HepG2 (cell line): Measurements from ENCODE around the gene ENO1. TPM values are rescaled to one million over a fixed set of nuclear protein-coding genes. Genes with fewer than 3 reads are reported as not detected.

Experiments
- ARNT ChIP-seq: fragments of 450-650 bp; IDR thresholded peaks from 2 replicates; pipeline ENCODE4 v1.6.1; 2017
- ARNT2 ChIP-seq: sonication (generic); formaldehyde crosslinking; IDR thresholded peaks from 2 replicates; pipeline ENCODE4 v1.8.0; 2022; ENCODE audit warnings: mild to moderate bottlenecking, low read depth, missing genetic modification reagents, moderate library complexity
- BHLHE40 ChIP-seq: IDR thresholded peaks from 2 replicates; pipeline ENCODE4 v1.6.1; 2011; ENCODE audit warnings: low read length, improper control_type of control experiment
- CBX2 ChIP-seq, 2 experiments: fragments of 200-600 bp in 1 of 2; sonication (generic); formaldehyde crosslinking in 1 of 2; IDR thresholded peaks; 2 replicates each; pipeline versions ENCODE4 v1.7.0 to v1.8.1; 2018 to 2022; ENCODE audit warnings: low read depth in 2 of 2, low read length in 1 of 2, mild to moderate bottlenecking in 1 of 2, missing genetic modification reagents in 1 of 2
- FLYWCH1 ChIP-seq: sonication (generic); formaldehyde crosslinking; IDR thresholded peaks from 2 replicates; pipeline ENCODE4 v1.8.1; 2023; ENCODE audit warnings: mild to moderate bottlenecking, missing genetic modification reagents
- GATA4 ChIP-seq: sonication (generic); IDR thresholded peaks from 2 replicates; pipeline ENCODE4 v1.6.1; 2016; ENCODE audit warnings: antibody characterized with exemption, low read depth, borderline replicate concordance
- GTF2F1 ChIP-seq: fragments of 150-350 bp; IDR thresholded peaks from 2 replicates; pipeline ENCODE4 v1.6.1; 2014; ENCODE audit warnings: low read length
- HHEX ChIP-seq: IDR thresholded peaks from 2 replicates; pipeline ENCODE4 v1.6.1; 2016; ENCODE audit warnings: control low read depth
- KAT7 ChIP-seq: IDR thresholded peaks from 2 replicates; pipeline ENCODE4 v1.6.1; 2018; ENCODE audit warnings: borderline replicate concordance, missing compliant biosample characterization
- MAF1 ChIP-seq: sonication (generic); formaldehyde crosslinking; IDR thresholded peaks from 2 replicates; pipeline ENCODE4 v1.5.0; 2020; ENCODE audit warnings: missing genetic modification reagents, borderline replicate concordance
- MYPOP ChIP-seq: sonication (generic); formaldehyde crosslinking; IDR thresholded peaks from 2 replicates; pipeline ENCODE4 v1.8.1; 2023; ENCODE audit warnings: mild to moderate bottlenecking, moderate library complexity, missing genetic modification reagents
- NCOR1 ChIP-seq: fragments of 200-600 bp; sonication (generic); IDR thresholded peaks from 2 replicates; pipeline ENCODE4 v1.7.0; 2017; ENCODE audit warnings: antibody characterized with exemption, low read length, borderline replicate concordance
- NR2F2 ChIP-seq: IDR thresholded peaks from 2 replicates; pipeline ENCODE4 v1.6.1; 2012; ENCODE audit warnings: low read depth, inconsistent platforms, borderline replicate concordance
- NRL ChIP-seq: sonication (generic); formaldehyde crosslinking; IDR thresholded peaks from 2 replicates; pipeline ENCODE4 v1.5.0; 2020; ENCODE audit warnings: missing genetic modification reagents, mild to moderate bottlenecking, moderate library complexity, borderline replicate concordance
- PAWR ChIP-seq: sonication (generic); formaldehyde crosslinking; IDR thresholded peaks from 2 replicates; pipeline ENCODE4 v1.4.0; 2020; ENCODE audit warnings: missing genetic modification reagents, mild to moderate bottlenecking, borderline replicate concordance
- PHF8 ChIP-seq: sonication (generic); formaldehyde crosslinking; IDR thresholded peaks from 2 replicates; pipeline ENCODE4 v1.5.0; 2020; ENCODE audit warnings: missing genetic modification reagents
- RARG ChIP-seq: sonication (generic); formaldehyde crosslinking; IDR thresholded peaks from 2 replicates; pipeline ENCODE4 v1.4.0; 2020; ENCODE audit warnings: low read depth, mild to moderate bottlenecking, missing genetic modification reagents
- RBFOX2 ChIP-seq: fragments of 200-400 bp; formaldehyde crosslinking; IDR thresholded peaks from 2 replicates; pipeline ENCODE4 v1.6.1; 2017; ENCODE audit warnings: low read depth, mild to moderate bottlenecking, low read length
- TBP ChIP-seq: sonication (generic); formaldehyde crosslinking; IDR thresholded peaks from 2 replicates; pipeline ENCODE4 v1.5.0; 2020; ENCODE audit warnings: missing genetic modification reagents
- TRIM24 ChIP-seq: sonication (generic); formaldehyde crosslinking; IDR thresholded peaks from 2 replicates; pipeline ENCODE4 v1.8.0; 2022; ENCODE audit warnings: mild to moderate bottlenecking, missing genetic modification reagents
- ZFP36L2 ChIP-seq: sonication (generic); formaldehyde crosslinking; IDR thresholded peaks from 2 replicates; pipeline ENCODE4 v1.4.0; 2020; ENCODE audit warnings: missing genetic modification reagents
- ZNF101 ChIP-seq: sonication (generic); formaldehyde crosslinking; IDR thresholded peaks from 2 replicates; pipeline ENCODE4 v1.4.0; 2020; ENCODE audit warnings: mild to moderate bottlenecking, low read depth, missing genetic modification reagents, borderline replicate concordance
- ZNF280D ChIP-seq: sonication (generic); formaldehyde crosslinking; IDR thresholded peaks from 2 replicates; pipeline ENCODE4 v1.5.1; 2020; ENCODE audit warnings: mild to moderate bottlenecking, missing genetic modification reagents
- ZNF557 ChIP-seq: sonication (generic); formaldehyde crosslinking; IDR thresholded peaks from 2 replicates; pipeline ENCODE4 v1.4.0; 2020; ENCODE audit warnings: missing genetic modification reagents
- ZNF891 ChIP-seq: sonication (generic); formaldehyde crosslinking; IDR thresholded peaks from 2 replicates; pipeline ENCODE4 v1.5.0; 2020; ENCODE audit warnings: mild to moderate bottlenecking, missing genetic modification reagents
- polyA plus RNA-seq, 8 experiments: library from polyadenylated mRNA; depleted of rRNA in 3 of 8; stranded (reverse) in 7 of 8; unstranded in 1 of 8; fragments of >200 nt; fragmentation: Illumina TruSeq in 4 of 8; extraction: Trizol in 4 of 8; gene quantifications; 2 replicates each; pipeline versions ENCODE4 v1.2.1 to v1.2.3, GENCODE V29; 2011 to 2016; ENCODE audit warnings: low read depth in 4 of 8, missing spikeins in 1 of 8, mixed read lengths in 1 of 8; ENCODE audit not compliant: insufficient read depth in 1 of 8
- total RNA-seq, 5 experiments: library from RNA; depleted of rRNA; stranded (reverse); fragments of >200 nt; fragmentation: Illumina TruSeq; extraction: Trizol; gene quantifications; 2 replicates each; pipeline ENCODE4 v1.2.3, GENCODE V29; 2016; ENCODE audit warnings: low read depth in 1 of 5
- TF ChIP-seq, protein P1 (sequence below): sonication (generic); formaldehyde crosslinking; IDR thresholded peaks from 2 replicates; pipeline ENCODE4 v1.5.0; 2020; ENCODE audit warnings: missing genetic modification reagents
- TF ChIP-seq, protein P2 (sequence below): sonication (generic); formaldehyde crosslinking; IDR thresholded peaks from 2 replicates; pipeline ENCODE4 v1.4.0; 2020; ENCODE audit warnings: low read depth, mild to moderate bottlenecking, missing genetic modification reagents

The ENO1 gene
- total and polyA plus RNA-seq, 2 of the 13 experiments (the other 11 are each of a cell fraction or from before 2014, with no cell fraction given): 1,559 to 3,103 TPM

DNA sequence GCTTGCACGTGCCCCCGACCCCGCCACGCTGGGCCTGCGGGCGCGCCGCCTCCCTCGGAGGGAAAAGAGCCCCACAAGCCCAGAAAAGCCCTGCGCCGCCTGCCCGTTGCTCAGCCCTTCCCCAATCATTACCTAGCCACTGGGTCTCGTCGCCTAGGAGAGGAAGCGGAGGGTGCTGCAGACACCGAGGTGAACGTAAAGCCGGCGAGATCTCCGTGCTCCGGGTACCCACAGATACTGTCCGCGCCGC lies at the start of gene ENO1 (continued):
- peak; percentile 24; the same call in 1 of the 2 replicates for TF ChIP-seq GTF2F1
- 0 out of 2 replicates have a peak, but pooled peaks have one; percentile 80 for TF ChIP-seq KAT7 (CRISPR knock-in tag)
- 0 out of 2 replicates have a peak, but pooled peaks have one; percentile 14 for TF ChIP-seq PAWR (CRISPR knock-in tag)
- no peak for TF ChIP-seq NRL (CRISPR knock-in tag)
- TF ChIP-seq TBP (CRISPR knock-in tag): peak; percentile 83; the same call in 1 of the 2 replicates
- no peak for TF ChIP-seq CBX2 (IDR thresholded peaks at IDR 0.05; ENCODE audit: low read depth, low read length)
- 0 out of 2 replicates have a peak, but pooled peaks have one; percentile 24 for TF ChIP-seq CBX2 (CRISPR knock-in tag; IDR thresholded peaks at IDR 0.05; ENCODE audit: low read depth)
- peak; percentile 78; the same call in 1 of the 2 replicates for TF ChIP-seq ZNF280D (CRISPR knock-in tag)
- TF ChIP-seq, protein P1, sequence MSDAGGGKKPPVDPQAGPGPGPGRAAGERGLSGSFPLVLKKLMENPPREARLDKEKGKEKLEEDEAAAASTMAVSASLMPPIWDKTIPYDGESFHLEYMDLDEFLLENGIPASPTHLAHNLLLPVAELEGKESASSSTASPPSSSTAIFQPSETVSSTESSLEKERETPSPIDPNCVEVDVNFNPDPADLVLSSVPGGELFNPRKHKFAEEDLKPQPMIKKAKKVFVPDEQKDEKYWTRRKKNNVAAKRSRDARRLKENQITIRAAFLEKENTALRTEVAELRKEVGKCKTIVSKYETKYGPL (CRISPR knock-in tag): peak; percentile 65; the same call in 1 of the 2 replicates
- TF ChIP-seq RBFOX2: peak; percentile 99
- TF ChIP-seq NCOR1: peak; percentile 16; the same call in 1 of the 2 replicates
- TF ChIP-seq, protein P2, sequence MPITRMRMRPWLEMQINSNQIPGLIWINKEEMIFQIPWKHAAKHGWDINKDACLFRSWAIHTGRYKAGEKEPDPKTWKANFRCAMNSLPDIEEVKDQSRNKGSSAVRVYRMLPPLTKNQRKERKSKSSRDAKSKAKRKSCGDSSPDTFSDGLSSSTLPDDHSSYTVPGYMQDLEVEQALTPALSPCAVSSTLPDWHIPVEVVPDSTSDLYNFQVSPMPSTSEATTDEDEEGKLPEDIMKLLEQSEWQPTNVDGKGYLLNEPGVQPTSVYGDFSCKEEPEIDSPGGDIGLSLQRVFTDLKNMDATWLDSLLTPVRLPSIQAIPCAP: no peak
- TF ChIP-seq PHF8 (CRISPR knock-in tag): peak; percentile 88
- 0 out of 2 replicates have a peak, but pooled peaks have one; percentile 28 for TF ChIP-seq RARG (CRISPR knock-in tag)
- no peak for TF ChIP-seq ZFP36L2 (CRISPR knock-in tag)
- TF ChIP-seq GATA4: peak; percentile 70; the same call in 1 of the 2 replicates
- peak; percentile 19; the same call in 1 of the 2 replicates for TF ChIP-seq ZNF891
- no peak for TF ChIP-seq HHEX (CRISPR knock-in tag)
- 0 out of 2 replicates have a peak, but pooled peaks have one; percentile 7 for TF ChIP-seq ZNF101 (CRISPR knock-in tag)
- TF ChIP-seq ARNT2: no peak
- TF ChIP-seq NR2F2: 0 out of 2 replicates have a peak, but pooled peaks have one; percentile 10
- no peak for TF ChIP-seq BHLHE40
- TF ChIP-seq FLYWCH1 (CRISPR knock-in tag): peak; percentile 89
- TF ChIP-seq MYPOP (CRISPR knock-in tag): 0 out of 2 replicates have a peak, but pooled peaks have one; percentile 43
- TF ChIP-seq ARNT: no peak
- 0 out of 2 replicates have a peak, but pooled peaks have one; percentile 49 for TF ChIP-seq ZNF557 (CRISPR knock-in tag)
- TF ChIP-seq TRIM24 (CRISPR knock-in tag): 0 out of 2 replicates have a peak, but pooled peaks have one; percentile 28
- 0 out of 2 replicates have a peak, but pooled peaks have one; percentile 48 for TF ChIP-seq MAF1 (CRISPR knock-in tag)
